ENCODE measurements around the gene ERVW-1.

Gene ERVW-1

DNA sequence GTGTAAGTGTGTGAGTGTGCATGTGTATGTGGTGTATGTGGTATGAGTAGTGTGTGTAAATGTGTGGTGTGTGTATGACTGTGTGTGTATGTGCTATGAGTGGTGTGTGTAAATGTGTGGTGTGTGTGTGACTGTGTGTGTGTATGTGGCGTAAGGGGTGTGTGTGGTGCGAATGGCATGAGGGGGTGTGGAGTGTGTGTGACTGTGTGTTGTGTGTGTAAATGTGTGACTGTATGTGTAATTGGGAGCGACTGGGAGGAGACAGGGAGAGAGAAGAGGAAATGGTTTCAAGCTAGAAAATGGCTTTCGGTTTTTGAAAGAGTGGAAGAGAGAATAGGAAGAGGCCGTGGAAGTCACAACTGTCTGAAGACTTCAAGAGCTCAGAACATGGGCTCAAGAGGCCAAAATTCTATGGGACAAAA lies 54.0 kb downstream of the ERVW-1 start:
- no peak for DNase-seq

DNA sequence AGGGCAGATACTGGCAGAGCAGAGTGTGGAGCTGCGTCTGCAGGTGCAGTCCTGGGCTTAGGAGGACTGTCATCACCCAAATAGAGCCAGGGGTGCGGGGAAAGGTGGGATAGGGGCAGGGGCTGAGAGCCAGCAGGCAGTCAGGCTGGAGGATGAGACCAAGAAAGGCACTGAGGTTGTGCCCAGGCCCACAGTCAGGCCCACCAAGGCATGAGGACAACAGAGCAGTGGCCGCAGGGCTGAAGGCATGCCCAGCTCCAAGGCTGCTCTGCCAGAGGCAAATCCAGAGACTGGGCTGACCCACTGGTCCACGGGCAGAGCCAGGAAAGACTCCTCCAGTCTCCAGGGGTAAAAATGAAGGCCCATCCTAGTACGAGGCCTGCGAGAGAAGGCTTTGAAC lies 54.8 kb downstream of the ERVW-1 start:
- DNase-seq = no peak

DNA sequence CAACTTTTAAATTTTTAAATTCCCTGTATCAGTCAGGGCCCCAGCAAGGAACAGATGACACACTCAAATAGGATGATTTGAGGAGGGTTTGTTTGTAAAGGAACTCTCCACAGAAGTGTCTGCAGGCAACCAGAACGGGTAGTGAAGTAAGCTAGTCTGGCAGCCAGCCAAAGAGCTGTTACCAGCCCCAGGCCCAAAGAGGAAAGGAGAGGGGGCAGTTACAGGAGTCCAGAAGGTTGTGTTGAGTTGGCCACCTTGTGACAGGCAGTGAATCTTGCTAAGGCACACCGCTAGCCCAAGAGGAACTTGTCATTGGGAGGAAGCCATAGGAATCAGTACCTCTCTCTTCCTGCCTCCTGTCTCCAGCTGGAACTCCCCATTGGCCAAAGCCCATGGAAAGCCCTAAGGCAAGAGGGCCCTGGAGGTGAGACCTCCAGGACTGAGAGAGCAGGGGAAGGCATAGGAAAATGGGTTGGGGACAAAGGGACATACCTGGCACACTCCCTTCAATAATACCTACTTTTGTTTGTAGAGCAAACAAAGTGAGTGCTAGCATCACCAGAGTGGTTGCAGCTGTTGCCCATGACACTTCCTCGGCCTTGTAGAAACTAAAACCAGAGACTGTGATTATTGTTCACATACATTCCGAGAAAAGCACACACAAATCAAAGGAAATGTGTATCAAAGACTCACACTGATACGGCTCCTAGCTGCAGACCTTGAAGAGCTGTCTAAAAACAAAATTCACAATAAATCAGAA lies 55.9 kb downstream of the ERVW-1 start:
- DNase-seq = no peak

Measured in activated CD4-positive, alpha-beta T cell treated with anti-CD3 and anti-CD28 coated beads, Interleukin-10, Interleukin-2, amounts not matched to agents 100 ng/mL and 50 ng/mL, durations not matched to agents 16 hours and 8 hours (primary cell).